Measurements from ENCODE around the gene SCCPDH.
"Not testable (repeated sequence)": the region's sequence is repeated elsewhere in the genome, so short reads cannot be mapped to it uniquely, and the experiment has no call there.

SCCPDH gene

DNA sequence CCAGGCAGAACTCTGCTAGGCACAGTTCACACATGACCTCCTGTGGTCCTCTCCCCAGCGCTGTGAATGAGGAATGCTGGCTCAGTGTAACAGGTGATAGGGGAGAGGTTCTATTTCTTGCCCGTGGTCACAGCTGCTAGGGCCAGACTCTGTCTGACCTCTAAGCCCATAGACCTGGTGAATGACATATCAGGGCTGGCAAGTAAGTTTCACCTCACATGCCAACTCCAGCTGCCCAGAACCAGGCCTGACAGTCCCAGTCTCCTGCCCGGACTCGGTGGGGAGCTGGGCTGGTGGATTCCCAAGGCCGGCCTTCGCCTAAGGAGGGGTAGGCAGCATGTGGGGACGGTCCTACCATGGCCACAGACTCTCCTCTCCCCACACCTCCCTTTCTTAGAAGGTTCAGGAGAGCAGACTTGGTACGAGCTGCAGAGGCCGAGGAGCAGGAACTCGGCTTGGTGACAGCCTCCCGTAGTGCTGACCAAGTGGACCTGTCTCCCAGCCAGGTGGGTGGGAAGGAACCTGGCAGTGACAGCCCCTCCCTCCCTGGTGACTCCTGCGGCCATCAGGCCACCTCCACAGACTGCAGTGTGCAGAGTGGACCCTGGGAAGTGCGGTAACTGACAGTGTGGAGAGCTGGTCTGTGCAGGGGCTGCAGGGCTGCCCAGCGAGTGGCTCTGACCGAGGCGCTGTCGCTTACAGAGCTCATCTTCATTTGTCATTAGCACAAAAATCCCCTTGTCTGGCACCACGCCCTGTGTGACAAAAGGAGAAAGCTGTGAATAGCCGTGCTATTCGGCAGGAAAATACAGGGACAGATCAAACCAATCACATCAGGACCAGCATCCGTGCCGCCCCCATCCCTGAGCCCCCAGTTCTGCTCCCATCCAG is 74.6 kb downstream of the SCCPDH start:
- no peak for DNase-seq (ENCODE audit: low read depth in 1 of 2, low spot score in 1 of 2)

DNA sequence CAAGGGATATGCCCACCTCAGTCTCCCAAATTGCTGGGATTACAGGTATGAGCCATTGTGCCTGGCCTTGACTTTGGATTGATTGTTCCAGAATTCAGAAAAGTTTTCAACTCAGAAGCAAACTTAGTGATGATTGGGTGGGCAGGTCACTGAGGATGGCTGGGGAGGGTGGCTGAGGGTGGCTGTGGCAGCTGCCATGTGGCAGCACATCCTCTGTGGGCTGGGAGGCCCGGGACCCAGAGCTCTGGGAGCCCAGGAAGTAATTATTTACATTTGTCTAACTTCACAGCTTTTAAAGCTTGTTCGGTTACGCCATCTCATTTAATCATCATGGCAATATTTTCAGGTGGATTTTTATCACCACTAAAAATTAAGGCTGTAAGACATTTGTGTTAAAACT is 76.1 kb downstream of the SCCPDH start:
- no peak for DNase-seq (ENCODE audit: low read depth in 1 of 2, low spot score in 1 of 2)

DNA sequence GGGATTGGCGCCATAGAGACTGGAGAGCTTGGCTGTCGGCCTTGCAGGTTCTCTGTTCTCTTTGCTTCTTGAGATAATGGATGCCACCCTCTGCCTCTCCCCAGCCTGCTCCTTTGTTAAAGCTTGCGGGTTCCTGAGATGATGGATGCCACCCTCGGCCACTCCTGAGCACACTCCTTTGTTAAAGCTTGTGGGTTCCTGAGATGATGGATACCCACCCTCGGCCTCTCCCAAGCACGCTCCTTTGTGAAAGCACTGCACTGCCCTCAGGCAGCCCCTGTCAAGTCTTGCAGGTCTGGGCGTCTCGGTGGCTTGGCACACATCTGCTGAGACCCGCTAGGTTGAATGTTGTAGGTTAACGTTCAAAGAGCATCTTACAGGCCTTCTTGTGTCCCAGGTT is 76.5 kb downstream of the SCCPDH start:
- DNase-seq (ENCODE audit: low read depth in 1 of 2, low spot score in 1 of 2), result no peak

DNA sequence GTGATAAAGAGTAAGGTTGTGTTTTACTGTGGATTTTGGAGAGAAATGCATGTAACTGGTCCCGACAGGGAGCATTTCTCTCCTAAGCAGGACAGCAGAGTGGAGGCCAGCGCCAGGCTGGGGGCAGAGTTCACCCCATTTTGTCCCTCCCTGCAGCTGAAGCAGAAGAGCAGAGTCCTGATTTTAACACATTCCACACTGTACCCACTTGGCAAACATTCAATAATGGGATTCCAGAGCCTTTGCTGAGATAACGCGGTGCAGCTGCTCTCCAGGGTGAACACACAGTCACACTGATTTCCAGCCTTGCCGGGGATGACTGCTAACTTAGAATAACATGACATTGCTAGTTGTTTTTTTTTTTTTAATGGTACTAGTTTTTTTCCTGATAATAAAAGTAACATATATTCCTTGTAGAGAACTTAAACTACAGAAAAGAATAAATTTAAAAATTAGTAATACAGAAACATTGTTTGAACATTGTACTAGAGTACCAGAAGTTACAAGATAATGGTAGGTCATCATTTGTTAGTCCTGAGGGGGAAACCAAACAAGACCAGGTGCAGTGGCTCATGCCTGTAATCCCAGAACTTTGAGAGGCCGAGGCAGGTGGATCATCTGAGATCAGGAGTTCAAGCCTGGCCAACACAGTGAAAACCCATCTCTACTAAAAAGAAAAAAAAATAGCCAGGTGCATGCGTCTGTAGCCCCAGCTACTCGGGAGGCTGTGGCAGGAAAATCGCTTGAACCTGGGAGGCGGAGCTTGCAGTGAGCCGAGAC is 77.2 kb downstream of the SCCPDH start:
- DNase-seq (ENCODE audit: low read depth in 1 of 2, low spot score in 1 of 2), result no peak

GRCh38 chr1:246803373-246803772 is 79.2 kb downstream of the SCCPDH start:
- DNase-seq (ENCODE audit: low read depth in 1 of 2, low spot score in 1 of 2), result no peak

- no peak for DNase-seq (ENCODE audit: low read depth in 1 of 2, low spot score in 1 of 2)
Observed at GRCh38 chr1:246803883-246804282, 79.7 kb downstream of the SCCPDH start.

DNA sequence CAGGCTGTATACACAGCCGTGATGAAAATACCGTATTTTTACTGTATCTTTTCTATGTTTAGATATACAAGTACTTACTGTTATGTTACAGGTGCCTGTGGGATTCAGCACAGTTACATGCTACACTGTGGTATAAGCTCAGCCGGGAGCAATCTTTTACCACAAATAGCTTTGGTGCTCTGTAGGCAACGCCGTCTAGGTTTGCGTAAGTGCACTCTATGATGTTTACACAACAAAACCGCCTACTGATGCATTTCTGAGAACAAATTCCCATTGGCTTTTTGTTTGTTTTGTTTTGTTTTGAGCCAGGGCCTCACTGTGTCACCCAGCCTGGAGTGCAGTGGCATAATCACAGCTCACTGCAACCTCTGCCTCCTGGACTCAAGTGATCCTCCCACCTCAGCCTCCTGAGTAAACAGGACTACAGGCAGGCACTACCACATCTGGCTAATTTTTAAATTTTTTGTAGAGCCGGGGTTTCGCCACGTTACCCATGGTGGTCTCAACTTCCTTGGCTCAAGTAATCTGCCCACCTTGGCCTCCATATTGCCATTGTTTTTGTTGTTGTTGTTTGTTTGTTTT is 81.0 kb downstream of the SCCPDH start:
- DNase-seq (ENCODE audit: low read depth in 1 of 2, low spot score in 1 of 2), result no peak

DNA sequence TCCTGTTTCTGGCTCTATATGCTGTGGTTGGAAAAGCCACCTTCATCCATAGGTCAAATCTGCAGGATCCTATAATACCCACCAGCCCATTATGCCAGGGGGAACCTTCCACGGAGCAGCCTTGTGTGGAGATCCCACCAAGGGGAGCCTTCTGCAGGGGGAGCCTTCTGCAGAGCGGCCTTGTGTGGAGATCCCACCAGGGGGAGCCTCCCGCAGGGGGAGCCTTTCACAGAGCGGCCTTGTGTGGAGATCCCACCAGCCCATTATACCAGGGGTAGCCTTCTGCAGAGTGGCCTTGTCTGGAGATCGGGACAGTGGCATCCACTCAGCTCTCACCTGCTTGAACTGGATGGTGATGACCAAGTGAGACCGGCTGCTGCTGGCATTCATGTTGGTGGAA is 85.3 kb downstream of the SCCPDH start:
- DNase-seq (ENCODE audit: low read depth in 1 of 2, low spot score in 1 of 2), result no peak

DNA sequence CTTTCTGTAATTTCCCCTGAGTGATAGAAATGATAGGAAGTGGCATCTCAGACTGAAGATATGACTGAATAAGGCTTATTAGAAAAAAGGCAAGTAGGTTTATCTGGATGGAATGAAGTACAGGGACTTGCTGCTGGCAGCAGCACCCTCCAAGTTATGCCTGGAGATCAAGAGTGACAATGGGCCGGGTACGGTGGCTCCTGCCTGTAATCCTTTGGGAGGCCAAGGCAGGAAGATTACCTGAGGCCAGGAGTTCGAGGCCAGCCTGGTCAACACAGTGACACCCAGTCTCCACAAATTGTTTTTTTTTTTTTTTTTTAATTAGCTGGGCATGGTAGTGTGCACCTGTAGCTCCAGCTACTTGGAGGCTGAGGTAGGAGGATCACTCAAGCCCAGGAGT is 87.8 kb downstream of the SCCPDH start:
- DNase-seq (ENCODE audit: low read depth in 1 of 2, low spot score in 1 of 2), result no peak

GRCh38 chr1:246813325-246813724 is 89.1 kb downstream of the SCCPDH start:
- DNase-seq (ENCODE audit: low read depth in 1 of 2, low spot score in 1 of 2), result not testable (repeated sequence)

DNA sequence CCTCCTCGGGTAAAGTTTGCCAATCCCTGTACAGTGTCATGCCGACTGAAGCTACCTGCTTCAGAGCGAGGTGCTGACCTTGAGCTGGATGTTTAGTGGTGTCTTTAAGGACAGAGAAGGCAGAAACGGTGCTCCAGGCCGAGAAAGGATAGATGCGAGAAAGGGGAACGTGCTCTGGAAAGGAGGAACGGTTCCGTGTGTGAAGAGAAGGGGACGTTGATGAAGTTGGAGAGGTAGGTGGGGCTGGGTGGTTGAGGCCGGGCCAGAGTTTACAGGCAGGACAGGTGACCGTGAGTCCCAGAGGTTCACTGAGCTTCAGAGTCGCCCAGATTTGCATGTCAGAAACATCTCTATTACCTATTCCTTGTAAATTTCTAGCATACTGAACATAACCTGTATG is 90.7 kb downstream of the SCCPDH start:
- no peak for DNase-seq (ENCODE audit: low read depth in 1 of 2, low spot score in 1 of 2)

- no peak for DNase-seq (ENCODE audit: low read depth in 1 of 2, low spot score in 1 of 2)
Observed at GRCh38 chr1:246815693-246816270, 91.6 kb downstream of the SCCPDH start.

Data from activated CD4-positive, alpha-beta T cell treated with anti-CD3 and anti-CD28 coated beads, Interleukin-2, amount 50 U/mL, for 24 hours (primary cell).